Tibial nerve (tissue), 4 donors: ENCODE measurements around the gene UNC119. TPM values are rescaled to one million over a fixed set of nuclear protein-coding genes. Genes with fewer than 3 reads are reported as not detected.

Source experiments
- DNase-seq, 2 donors: peaks; one replicate each; pipeline ENCODE4 v3.0.0-alpha.2; 2019; ENCODE audit warnings: low spot score in 2 of 2
- H3K27ac ChIP-seq, 4 donors: fragments of 200-600 bp; sonication (generic) in 3 of 4; one replicate each; pipeline ENCODE4 v1.5.1; 2017 to 2019; ENCODE audit warnings: mild to moderate bottlenecking in 1 of 4
- H3K27me3 ChIP-seq, 2 donors: fragments of 200-600 bp; sonication (generic) in 1 of 2; one replicate each; pipeline versions ENCODE4 v1.5.1 to v1.6.0; 2017 to 2019
- H3K36me3 ChIP-seq, 3 donors: fragments of 200-600 bp; sonication (generic); one replicate each; pipeline ENCODE4 v1.5.1; 2018 to 2019
- H3K4me1 ChIP-seq, 4 donors: fragments of 200-600 bp; sonication (generic) in 3 of 4; one replicate each; pipeline ENCODE4 v1.5.1; 2017 to 2019
- H3K4me3 ChIP-seq, 4 donors: fragments of 200-600 bp; sonication (generic) in 3 of 4; one replicate each; pipeline ENCODE4 v1.5.1; 2017 to 2019; ENCODE audit warnings: mild to moderate bottlenecking in 1 of 4, moderate library complexity in 1 of 4
- H3K9me3 ChIP-seq, 4 donors: fragments of 200-600 bp; sonication (generic) in 3 of 4; one replicate each; pipeline ENCODE4 v1.5.1; 2017 to 2019
- CTCF ChIP-seq, 5 experiments: fragments of 200-600 bp in 3 of 5; fragments of 450-650 bp in 2 of 5; sonication (generic) in 3 of 5; IDR thresholded peaks; one replicate each; pipeline ENCODE4 v1.5.1; 2016 to 2019; ENCODE audit warnings: antibody characterized with exemption in 5 of 5, mild to moderate bottlenecking in 3 of 5, moderate library complexity in 2 of 5
- EP300 ChIP-seq, 2 donors: sonication (generic); formaldehyde crosslinking; IDR thresholded peaks; one replicate each; pipeline ENCODE4 v1.6.1; 2017; ENCODE audit warnings: antibody characterized with exemption in 2 of 2, mild to moderate bottlenecking in 1 of 2
- POLR2A ChIP-seq, 2 donors: fragments of 450-650 bp; IDR thresholded peaks; one replicate each; pipeline ENCODE4 v1.6.1; 2017; ENCODE audit warnings: antibody characterized with exemption in 2 of 2, mild to moderate bottlenecking in 2 of 2, moderate library complexity in 2 of 2
- WGBS, 2 donors: methylation state at CpG; one replicate each; pipeline ENCODE4 v1.1.5; 2018; 5-methylcytosine and 5-hydroxymethylcytosine counted together
- total RNA-seq, 4 donors: library from RNA; depleted of rRNA; stranded (reverse); fragments of >200 nt; gene quantifications; one replicate each; pipeline ENCODE4 v1.1.0, GENCODE V29; 2016

UNC119 gene
- total RNA-seq, 4 donors from 2014 or later, result 20.5 to 30.0 (median 22.4) TPM

- Histone ChIP-seq H3K27ac (no peak overlapping the region), H3K9me3 (no peaks in the 10 kb centered on the region), H3K4me3 (no peak overlapping the region), H3K4me1 (no peaks in the 10 kb centered on the region), H3K27me3 (no peaks in the 10 kb centered on the region), H3K36me3 (no peaks in the 10 kb centered on the region)
- TF ChIP-seq EP300 (IDR thresholded peaks at IDR 0.05), result no peak
- TF ChIP-seq POLR2A (IDR thresholded peaks at IDR 0.05), result no peak
- no peak for TF ChIP-seq CTCF (IDR thresholded peaks at IDR 0.05)
- 91 to 100% methylated on average over 2 of the region's 2 CpGs for WGBS, 2 donors
- no peak for DNase-seq
Measured at GRCh38 chr17:28527859-28528258, 24.6 kb downstream of the UNC119 start.

- Histone ChIP-seq H3K36me3 (no peaks in the 10 kb centered on the region), H3K27ac (no peak overlapping the region), H3K4me1 (no peaks in the 10 kb centered on the region), H3K27me3 (no peaks in the 10 kb centered on the region), H3K9me3 (no peaks in the 10 kb centered on the region), H3K4me3 (no peak overlapping the region)
- no peak for DNase-seq
- TF ChIP-seq POLR2A (IDR thresholded peaks at IDR 0.05) (no peak), EP300 (IDR thresholded peaks at IDR 0.05) (no peak), CTCF (IDR thresholded peaks at IDR 0.05) (no peak)
- WGBS, 2 donors, result 93 to 94% methylated on average over 2 of the region's 2 CpGs
Measured at GRCh38 chr17:28527181-28527681, 25.2 kb downstream of the UNC119 start.

GRCh38 chr17:28526381-28526780 lies 26.0 kb downstream of the UNC119 start:
- Histone ChIP-seq H3K27me3 (no peaks in the 10 kb centered on the region), H3K4me3 (no peak overlapping the region), H3K27ac (no peak overlapping the region), H3K9me3 (no peaks in the 10 kb centered on the region), H3K36me3 (no peaks in the 10 kb centered on the region), H3K4me1 (no peaks in the 10 kb centered on the region)
- no peak for DNase-seq
- WGBS, 2 donors, result 73 to 84% methylated on average over 8 of the region's 8 CpGs
- TF ChIP-seq EP300 (IDR thresholded peaks at IDR 0.05) (no peak), POLR2A (IDR thresholded peaks at IDR 0.05) (no peak), CTCF (IDR thresholded peaks at IDR 0.05) (no peak)

DNA sequence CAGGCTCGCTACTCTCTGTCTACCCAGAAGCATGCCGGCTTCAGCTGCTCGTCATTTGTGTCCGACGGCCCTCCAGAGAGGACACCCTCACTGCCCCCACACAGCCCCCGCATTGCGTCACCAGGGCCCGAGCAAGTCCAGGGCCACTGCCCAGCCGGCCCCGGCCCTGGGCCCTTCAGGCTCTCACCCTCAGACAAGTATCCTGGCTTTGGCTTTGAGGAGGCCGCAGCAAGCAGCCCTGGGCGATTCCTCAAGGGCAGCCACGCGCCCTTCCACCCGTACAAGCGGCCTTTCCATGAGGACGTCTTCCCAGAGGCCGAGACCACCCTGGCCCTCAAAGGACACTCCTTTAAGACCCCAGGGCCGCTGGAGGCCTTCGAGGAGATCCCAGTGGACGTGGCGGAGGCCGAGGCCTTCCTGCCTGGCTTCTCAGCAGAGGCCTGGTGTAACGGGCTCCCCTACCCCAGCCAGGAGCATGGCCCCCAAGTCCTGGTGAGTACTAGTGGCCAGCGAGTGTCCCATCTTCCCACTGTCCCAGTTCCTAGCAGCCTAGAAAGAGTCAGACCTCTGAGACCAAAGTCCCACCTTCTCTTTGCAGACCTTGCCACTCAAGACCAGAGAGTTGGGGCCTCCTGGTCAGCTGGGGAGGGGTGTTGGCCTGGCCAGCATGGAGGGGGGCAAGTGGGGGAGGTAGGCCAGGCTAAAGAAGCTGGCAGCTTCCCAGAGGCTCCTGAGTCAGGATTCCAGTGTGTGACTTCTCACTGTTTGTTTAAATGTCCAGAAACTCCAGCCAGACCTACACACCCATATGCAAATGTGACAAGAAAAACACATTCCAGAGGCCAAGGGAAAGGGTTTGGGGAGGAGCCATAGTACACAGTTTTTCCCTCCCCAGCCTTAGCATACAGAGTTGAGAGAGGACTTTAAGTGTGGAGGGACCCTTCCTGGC lies 27.7 kb downstream of the UNC119 start:
- no peak overlapping the region for H3K27ac ChIP-seq
- DNase-seq, result no peak
- no peaks in the 10 kb centered on the region for H3K36me3 ChIP-seq
- no peaks in the 10 kb centered on the region for H3K27me3 ChIP-seq
- 84 to 89% methylated on average over 25 of the region's 25 CpGs for WGBS, 2 donors
- no peak for TF ChIP-seq CTCF (IDR thresholded peaks at IDR 0.05)
- TF ChIP-seq POLR2A (IDR thresholded peaks at IDR 0.05), result no peak
- H3K4me3 ChIP-seq, result no peak overlapping the region
- H3K9me3 ChIP-seq, result no peaks in the 10 kb centered on the region
- H3K4me1 ChIP-seq, result no peaks in the 10 kb centered on the region

DNA sequence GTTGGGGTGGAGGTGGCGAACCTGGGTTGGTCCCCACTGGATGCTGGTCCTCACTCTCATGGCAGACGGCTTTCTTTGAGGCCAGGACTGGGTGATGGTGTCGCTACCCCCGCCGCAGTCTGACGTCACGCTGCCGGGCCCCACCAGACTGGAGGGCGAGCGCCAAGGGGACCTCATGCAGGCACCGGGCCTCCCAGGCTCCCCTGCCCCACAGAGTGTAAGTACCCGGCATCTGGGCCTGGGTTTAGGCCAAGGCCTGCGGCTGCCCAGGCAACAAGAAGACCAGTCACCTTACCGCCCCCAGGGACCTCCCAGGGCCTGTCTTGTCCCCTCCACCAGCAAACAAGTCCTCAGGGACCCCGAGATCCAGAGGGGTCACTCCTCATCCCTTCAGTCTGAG lies 28.5 kb downstream of the UNC119 start:
- Histone ChIP-seq H3K36me3 (no peaks in the 10 kb centered on the region), H3K27me3 (no peaks in the 10 kb centered on the region), H3K4me3 (no peak overlapping the region), H3K4me1 (no peaks in the 10 kb centered on the region), H3K27ac (no peak overlapping the region), H3K9me3 (no peaks in the 10 kb centered on the region)
- no peak for DNase-seq
- TF ChIP-seq EP300 (IDR thresholded peaks at IDR 0.05) (no peak), CTCF (IDR thresholded peaks at IDR 0.05) (no peak), POLR2A (IDR thresholded peaks at IDR 0.05) (no peak)
- 81 to 100% methylated on average over 1 to 10 of the region's 15 CpGs for WGBS, 2 donors
